ENCODE results near the gene ARHGAP45. TPM values are rescaled to one million over a fixed set of nuclear protein-coding genes. Genes with fewer than 3 reads are reported as not detected.
A peak's percentile ranks its signal among the peaks of the same experiment; 100 is the strongest.

Gene ARHGAP45
- total and polyA plus RNA-seq, 2 of the 8 experiments (the other 6 are each of a cell fraction or from before 2014, with no cell fraction given): 31.4 to 41.8 TPM

GRCh38 chr19:1050989-1051788 is 15.8 kb upstream of the ARHGAP45 start:
- H3K79me1 ChIP-seq (ENCODE audit: low read depth, low read length): no peaks in the 10 kb centered on the region

More at GRCh38 chr19:1050989-1051788, 15.8 kb upstream of the ARHGAP45 start:
- H3K36me3 ChIP-seq (ENCODE audit: control insufficient read depth in 2 of 4, insufficient read depth in 4 of 4, low read length in 3 of 4): peaks cover 0 to 27% (median 3%) of the 10 kb centered on the region in 4 experiments; a peak in 4 of 8 replicates
- H3K18ac ChIP-seq (ENCODE audit: extremely low read depth, low read length): no peak overlapping the region
- 0 out of 2 replicates have a peak overlapping the region, but pooled peaks have one; percentile 35 for H2BK5ac ChIP-seq (ENCODE audit: low read depth, low read length)
- H2BK15ac ChIP-seq (ENCODE audit: low read length): no peak overlapping the region
- H3K79me2 ChIP-seq (ENCODE audit: control insufficient read depth in 1 of 2, insufficient read depth in 2 of 2, low read length in 2 of 2): no peaks in the 10 kb centered on the region
- no peak overlapping the region for H3K27ac ChIP-seq (ENCODE audit: low read depth, low read length)
- no peak for FAIRE-seq
- H3K4me2 ChIP-seq (ENCODE audit: insufficient read depth in 1 of 2, low read depth in 2 of 2, low read length in 2 of 2): no peak overlapping the region
- H3K4ac ChIP-seq (replicated peaks; ENCODE audit: insufficient read length, low read depth, low read length): no peak overlapping the region
- no peak overlapping the region for H3K14ac ChIP-seq (ENCODE audit: insufficient read length)
- CTCF ChIA-PET (ENCODE audit: partially characterized antibody): no interaction called here
- H4K8ac ChIP-seq (ENCODE audit: extremely low read depth, insufficient read depth, low read length): no peak overlapping the region
- 94% methylated on average over 29 of the region's 31 CpGs; no CpG with 5 or more reads in 1 of the 2 experiments for WGBS, 2 experiments (ENCODE audit: extremely low coverage in 1 of 2, insufficient coverage in 1 of 2, insufficient read length in 1 of 2, insufficient replicate concordance in 2 of 2, low coverage in 1 of 2, low lambda C conversion rate in 2 of 2, missing lambda C conversion rate in 1 of 2)
- H3K9ac ChIP-seq (replicated peaks in 1 of 4; ENCODE audit: extremely low read depth in 1 of 4, low read depth in 3 of 4, low read length in 3 of 4): no peak overlapping the region
- H3K9me3 ChIP-seq (ENCODE audit: insufficient read depth in 2 of 2, low read depth in 1 of 2, low read length in 1 of 2): peaks cover 6 to 28% of the 10 kb centered on the region in 2 experiments
- H2AK5ac ChIP-seq (ENCODE audit: low read depth, low read length): no peak overlapping the region
- H3K4me1 ChIP-seq (replicated peaks in 1 of 4; ENCODE audit: control insufficient read depth in 3 of 4, insufficient read depth in 4 of 4, low read length in 3 of 4): no peaks in the 10 kb centered on the region
- H2BK20ac ChIP-seq (ENCODE audit: low read length): no peak overlapping the region
- TF ChIP-seq SP4 (IDR thresholded peaks at IDR 0.05; ENCODE audit: low read length) (no peak), SP2 (IDR thresholded peaks at IDR 0.05; ENCODE audit: low read length) (no peak), CTCF (IDR thresholded peaks at IDR 0.05; ENCODE audit: control extremely low read depth in 1 of 3, insufficient read depth in 1 of 3, low read depth in 1 of 3, low read length in 3 of 3) (no peak), ATF2 (IDR thresholded peaks at IDR 0.05; ENCODE audit: low read length) (no peak), GTF2F1 (IDR thresholded peaks at IDR 0.05; ENCODE audit: borderline replicate concordance, low read depth, low read length) (no peak), TAF1 (IDR thresholded peaks at IDR 0.05; ENCODE audit: low read depth, low read length) (no peak), TCF12 (IDR thresholded peaks at IDR 0.05; ENCODE audit: low read depth, low read length) (no peak)
- POLR2A ChIA-PET (ENCODE audit: partially characterized antibody): interaction anchor here (0.7 to 16.4 kb wide), 8 partner anchors 9 to 35 kb away, joined by 3 to 509 read pairs (median 4); partner anchors contain the start of genes ABCA7, ARHGAP45, CNN2 and RNU6-2
- no peak overlapping the region for H2BK120ac ChIP-seq (replicated peaks; ENCODE audit: low read depth, low read length)
- H4K91ac ChIP-seq (replicated peaks; ENCODE audit: insufficient read length, low read length): no peak overlapping the region
- H3K4me3 ChIP-seq (ENCODE audit: extremely low read depth in 1 of 4, insufficient read depth in 2 of 4, low read depth in 3 of 4, low read length in 4 of 4): no peak overlapping the region
- peaks cover 3% of the 10 kb centered on the region; the same call in 1 of the 2 replicates for H3K23me2 ChIP-seq (ENCODE audit: low read depth, low read length)
- H4K20me1 ChIP-seq (replicated peaks in 1 of 2; ENCODE audit: control insufficient read depth in 1 of 2, insufficient read depth in 2 of 2, low read length in 2 of 2): no peaks in the 10 kb centered on the region
- no peaks in the 10 kb centered on the region for H3K27me3 ChIP-seq (replicated peaks in 1 of 4; ENCODE audit: control insufficient read depth in 3 of 4, extremely low read depth in 1 of 4, insufficient read depth in 3 of 4, low read length in 3 of 4)
- no peak overlapping the region for H3K56ac ChIP-seq (replicated peaks; ENCODE audit: insufficient read length, low read depth, low read length)
- no peak overlapping the region for H2AFZ ChIP-seq (ENCODE audit: low read length)
- no peak for DNase-seq (ENCODE audit: low read depth in 1 of 2, low spot score in 2 of 2)
- no peak overlapping the region for H3K23ac ChIP-seq (ENCODE audit: insufficient read length)
- no peak overlapping the region for H4K5ac ChIP-seq (ENCODE audit: insufficient read length, low read depth, low read length)
- no peak overlapping the region for H2BK12ac ChIP-seq (ENCODE audit: low read depth, low read length)
